GM23338 (cell line): ENCODE measurements around the gene FOXP2. TPM values are rescaled to one million over a fixed set of nuclear protein-coding genes. Genes with fewer than 3 reads are reported as not detected.

Experiments
- ATAC-seq: fragments of 200-7000 bp; cut with Tn5 transposase; 3 replicates; pipeline ENCODE4 v1.9.1; 2020
- DNase-seq: peaks from one replicate; pipeline ENCODE4 v3.0.0-alpha.2; 2015; ENCODE audit warnings: low spot score
- H2AFZ ChIP-seq: fragments of 200-600 bp; sonication (generic); 2 replicates; pipeline ENCODE4 v1.8.0; 2016; ENCODE audit warnings: antibody characterized with exemption, mild to moderate bottlenecking, moderate library complexity
- H3F3A ChIP-seq: fragments of 200-600 bp; sonication (generic); replicated peaks from 2 replicates; pipeline ENCODE4 v1.8.0; 2017; ENCODE audit warnings: antibody characterized with exemption, mixed run types, low read depth
- H3K27ac ChIP-seq: fragments of 200-600 bp; sonication (generic); 2 replicates; pipeline ENCODE4 v1.6.1; 2016; ENCODE audit warnings: low read depth
- H3K27me3 ChIP-seq: fragments of 200-600 bp; sonication (generic); 2 replicates; pipeline ENCODE4 v1.8.0; 2016; ENCODE audit warnings: mild to moderate bottlenecking, mixed run types, moderate library complexity; ENCODE audit not compliant: insufficient read depth
- H3K36me3 ChIP-seq: fragments of 200-600 bp; sonication (generic); 2 replicates; pipeline ENCODE4 v1.8.0; 2016; ENCODE audit warnings: mild to moderate bottlenecking; ENCODE audit not compliant: insufficient read depth
- H3K4me1 ChIP-seq: fragments of 200-600 bp; sonication (generic); 2 replicates; pipeline ENCODE4 v1.8.0; 2016; ENCODE audit warnings: mild to moderate bottlenecking, moderate library complexity; ENCODE audit not compliant: insufficient read depth
- H3K4me2 ChIP-seq: fragments of 200-600 bp; sonication (generic); 2 replicates; pipeline ENCODE4 v1.7.1; 2017; ENCODE audit warnings: mixed run types
- H3K4me3 ChIP-seq: fragments of 200-600 bp; sonication (generic); 2 replicates; pipeline ENCODE4 v1.6.1; 2016; ENCODE audit warnings: mixed run types
- H3K79me2 ChIP-seq: fragments of 200-600 bp; sonication (generic); replicated peaks from 2 replicates; pipeline ENCODE4 v1.8.0; 2017; ENCODE audit warnings: mild to moderate bottlenecking; ENCODE audit not compliant: insufficient read depth
- H3K9me2 ChIP-seq: fragments of 200-600 bp; sonication (generic); 2 replicates; pipeline ENCODE4 v1.8.0; 2017; ENCODE audit not compliant: insufficient read depth
- H4K20me1 ChIP-seq: fragments of 200-600 bp; sonication (generic); replicated peaks from 2 replicates; pipeline ENCODE4 v1.8.0; 2017; ENCODE audit warnings: mild to moderate bottlenecking; ENCODE audit not compliant: insufficient read depth
- H3K27ac Mint-ChIP-seq: 2 replicates; pipeline ENCODE4 v1.8.0; 2020; ENCODE audit warnings: inconsistent platforms, mild to moderate bottlenecking, moderate library complexity, mixed read lengths
- H3K27me3 Mint-ChIP-seq: 3 replicates; pipeline ENCODE4 v1.8.0; 2022; ENCODE audit warnings: low read depth, mild to moderate bottlenecking, moderate library complexity, mixed read lengths, inconsistent platforms; ENCODE audit not compliant: insufficient read depth, poor library complexity
- H3K36me3 Mint-ChIP-seq: 3 replicates; pipeline ENCODE4 v1.8.0; 2021; ENCODE audit warnings: low read depth, mild to moderate bottlenecking, inconsistent platforms, moderate library complexity, mixed read lengths
- H3K4me1 Mint-ChIP-seq: 3 replicates; pipeline ENCODE4 v1.8.0; 2020; ENCODE audit warnings: mild to moderate bottlenecking, inconsistent platforms, mixed read lengths
- H3K4me3 Mint-ChIP-seq: 3 replicates; pipeline ENCODE4 v1.8.0; 2021; ENCODE audit warnings: moderate library complexity, mild to moderate bottlenecking, inconsistent platforms, mixed read lengths
- H3K9me3 Mint-ChIP-seq: 3 replicates; pipeline ENCODE4 v1.8.0; 2020; ENCODE audit warnings: moderate library complexity, mild to moderate bottlenecking, inconsistent platforms, mixed read lengths
- CREB1 ChIP-seq: fragments of 250-450 bp; sonication (Bioruptor Pico); IDR thresholded peaks from 2 replicates; pipeline ENCODE4 v1.5.0; 2020; ENCODE audit warnings: low read depth, mild to moderate bottlenecking, moderate library complexity
- CTCF ChIP-seq, 2 experiments: fragments of 200-600 bp in 1 of 2; sonication (generic) in 1 of 2; conservative IDR thresholded peaks; 2 replicates each; pipeline versions ENCODE4 v1.5.1 to v1.6.1; 2016 to 2017; ENCODE audit warnings: antibody characterized with exemption in 2 of 2, low read depth in 2 of 2, mild to moderate bottlenecking in 2 of 2, moderate library complexity in 1 of 2
- ETS1 ChIP-seq: IDR thresholded peaks from 2 replicates; pipeline ENCODE4 v1.6.1; 2016; ENCODE audit warnings: antibody characterized with exemption
- EZH2 ChIP-seq: fragments of 200-600 bp; sonication (generic); IDR thresholded peaks from one replicate; pipeline ENCODE4 v1.8.0; 2017; ENCODE audit warnings: antibody characterized with exemption, mild to moderate bottlenecking, low read depth; ENCODE audit not compliant: unreplicated experiment
- JUNB ChIP-seq: IDR thresholded peaks from one replicate; pipeline ENCODE4 v1.6.1; 2016; ENCODE audit warnings: antibody characterized with exemption; ENCODE audit not compliant: unreplicated experiment
- NANOG ChIP-seq: IDR thresholded peaks from 2 replicates; pipeline ENCODE4 v1.6.1; 2016; ENCODE audit warnings: antibody characterized with exemption, borderline replicate concordance
- REST ChIP-seq: IDR thresholded peaks from one replicate; pipeline ENCODE4 v1.6.1; 2018; ENCODE audit warnings: antibody characterized with exemption; ENCODE audit not compliant: unreplicated experiment
- STAT1 ChIP-seq: IDR thresholded peaks from one replicate; pipeline ENCODE4 v1.6.1; 2016; ENCODE audit warnings: antibody characterized with exemption; ENCODE audit not compliant: unreplicated experiment
- ZNF114 ChIP-seq: fragments of 250-450 bp; sonication (Bioruptor Pico); IDR thresholded peaks from 2 replicates; pipeline ENCODE4 v1.5.0; 2020; ENCODE audit warnings: mild to moderate bottlenecking, moderate library complexity
- ZNF462 ChIP-seq: fragments of 250-450 bp; sonication (Bioruptor Pico); IDR thresholded peaks from 2 replicates; pipeline ENCODE4 v1.5.0; 2020; ENCODE audit warnings: mild to moderate bottlenecking, moderate library complexity
- polyA plus RNA-seq: library from polyadenylated mRNA; unstranded; fragments of >200 nt; fragmentation: Nextera tagmentation; extraction: Ambion mirVana; gene quantifications from 2 replicates; pipeline ENCODE4 v1.2.1, GENCODE V29; 2016
- total RNA-seq: library from RNA; depleted of rRNA; stranded (reverse); fragments of >200 nt; shearing (Covaris generic); gene quantifications from 2 replicates; pipeline ENCODE4 v1.2.3, GENCODE V29; 2014

Gene FOXP2
- total and polyA plus RNA-seq, 2 experiments from 2014 or later, result 0.03 to 0.24 TPM

GRCh38 chr7:114687238-114687637 is 272.6 kb downstream of the FOXP2 start (continued):
- TF ChIP-seq ZNF462 (CRISPR knock-in tag) (no peak), EZH2 (no peak)

GRCh38 chr7:114688443-114689055 is 273.9 kb downstream of the FOXP2 start:
- no peaks in the 10 kb centered on the region for H3K9me3 Mint-ChIP-seq
- no peaks in the 10 kb centered on the region for H3K9me2 ChIP-seq
- peak overlapping the region; percentile 90 for H3K27ac Mint-ChIP-seq
- H4K20me1 ChIP-seq, result no peaks in the 10 kb centered on the region
- peak; percentile 29 for DNase-seq
- no peaks in the 10 kb centered on the region for H3K79me2 ChIP-seq
- H3K4me1 ChIP-seq, result peaks cover 38% of the 10 kb centered on the region
- H3K4me1 Mint-ChIP-seq, result peaks cover 40% of the 10 kb centered on the region
- H3K4me3 ChIP-seq, result peak overlapping the region; percentile 34
- peak overlapping the region; percentile 47 for H3K4me3 Mint-ChIP-seq
- H3K27ac ChIP-seq, result peak overlapping the region; percentile 64
- no peaks in the 10 kb centered on the region for H3K27me3 Mint-ChIP-seq
- no peak overlapping the region for H2AFZ ChIP-seq
- peak; percentile 25; the same call in 1 of the 3 replicates for ATAC-seq
- H3K27me3 ChIP-seq, result no peaks in the 10 kb centered on the region
- H3K36me3 ChIP-seq, result no peaks in the 10 kb centered on the region
- peak overlapping the region; percentile 68 for H3K4me2 ChIP-seq
- H3F3A ChIP-seq, result no peaks in the 10 kb centered on the region
- H3K36me3 Mint-ChIP-seq, result no peaks in the 10 kb centered on the region
- TF ChIP-seq STAT1 (no peak), ZNF114 (CRISPR knock-in tag) (no peak), NANOG (no peak; the same call in 1 of the 2 replicates), ETS1 (no peak), CREB1 (CRISPR knock-in tag) (no peak), CTCF (conservative IDR thresholded peaks at IDR 0.05; ENCODE audit: low read depth in 2 of 2) (no peak), JUNB (no peak), REST (no peak)
